Hepatocyte (in vitro differentiated cells): ENCODE results near the gene CTBP2.

Experiments used
- CTCF ChIP-seq: fragments of 200-600 bp; sonication (generic); IDR thresholded peaks from 2 replicates; pipeline ENCODE4 v1.5.1; 2016; ENCODE audit warnings: antibody characterized with exemption, mild to moderate bottlenecking; ENCODE audit not compliant: poor library complexity
- EZH2 ChIP-seq: fragments of 200-600 bp; sonication (generic); IDR thresholded peaks from 2 replicates; pipeline ENCODE4 v1.6.1; 2016; ENCODE audit warnings: antibody characterized with exemption, mild to moderate bottlenecking, borderline replicate concordance

GRCh38 chr10:124996127-124996853 is 164.1 kb downstream of the CTBP2 start:
- TF ChIP-seq CTCF: no peak
- TF ChIP-seq EZH2: no peak
